GM19328 (cell line): ENCODE results near the gene NPTXR.
A peak's percentile ranks its signal among the peaks of the same experiment; 100 is the strongest.

Experiments used
- ATAC-seq: cut with Tn5 transposase; IDR thresholded peaks from one replicate; pipeline ENCODE4 v1.9.1; 2021; ENCODE audit warnings: mild to moderate bottlenecking, moderate library complexity; ENCODE audit not compliant: unreplicated experiment

NPTXR gene

GRCh38 chr22:38799265-38800002 is 44.4 kb downstream of the NPTXR start:
- ATAC-seq: no peak

- ATAC-seq: no peak
These were observed 45.3 kb downstream of the NPTXR start for GRCh38 chr22:38798496-38798895.

- no peak for ATAC-seq
These were observed 47.4 kb downstream of the NPTXR start for GRCh38 chr22:38796262-38796957.

- no peak for ATAC-seq
These were observed 48.3 kb downstream of the NPTXR start for GRCh38 chr22:38795569-38795968.

GRCh38 chr22:38793721-38794466 is 49.9 kb downstream of the NPTXR start, which contains the start of gene DNAL4:
Gene DNAL4, minus strand, starts transcription at chr22:38794143. Its CDS starts 11,412 bp downstream, at chr22:38782731.
- peak; percentile 93 for ATAC-seq

GRCh38 chr22:38793317-38793716 is 50.5 kb downstream of the NPTXR start:
- ATAC-seq: no peak

DNA sequence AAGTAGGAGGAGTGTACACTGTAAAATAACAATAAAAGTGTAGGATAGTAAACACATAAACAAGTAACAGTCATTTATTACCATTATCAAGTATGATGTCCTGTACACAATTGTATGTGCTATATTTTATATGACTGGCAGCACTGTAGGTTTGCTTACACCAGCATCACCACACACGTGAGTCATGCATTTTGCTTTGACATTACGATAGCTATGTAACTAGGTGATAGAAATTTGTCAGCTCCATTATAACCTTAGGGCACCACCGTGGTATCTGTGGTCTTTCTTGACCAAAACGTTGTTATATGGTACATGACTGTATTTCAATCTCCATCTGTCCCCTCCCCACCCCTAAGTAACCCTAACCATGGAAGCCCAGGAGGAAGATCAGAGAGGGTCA is 51.0 kb downstream of the NPTXR start:
- ATAC-seq: no peak

DNA sequence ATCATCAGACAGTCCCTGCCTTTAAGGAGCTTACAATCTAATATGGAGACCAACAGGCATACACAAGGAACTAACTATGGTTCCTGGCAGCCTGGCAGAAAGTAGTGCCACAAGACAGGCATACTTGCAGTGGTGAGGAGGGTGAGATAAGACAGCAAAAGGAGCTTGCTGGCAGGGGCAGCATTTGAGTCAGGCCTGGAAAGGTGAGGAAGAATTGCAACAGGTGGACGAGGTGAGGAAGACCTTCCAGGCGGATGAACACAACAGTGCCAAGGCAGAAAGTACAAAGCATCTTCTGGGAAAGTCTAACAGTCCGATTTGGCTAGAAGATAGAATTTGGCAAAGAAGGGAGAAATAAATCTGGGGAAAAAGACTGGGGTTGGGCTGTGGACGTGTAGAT is 54.2 kb downstream of the NPTXR start:
- no peak for ATAC-seq

- ATAC-seq: no peak
These were observed 55.0 kb downstream of the NPTXR start for GRCh38 chr22:38788846-38789245.

GRCh38 chr22:38788021-38788816 is 55.6 kb downstream of the NPTXR start:
- ATAC-seq: no peak

- ATAC-seq: no peak
These were observed 57.2 kb downstream of the NPTXR start for GRCh38 chr22:38786631-38787030.

DNA sequence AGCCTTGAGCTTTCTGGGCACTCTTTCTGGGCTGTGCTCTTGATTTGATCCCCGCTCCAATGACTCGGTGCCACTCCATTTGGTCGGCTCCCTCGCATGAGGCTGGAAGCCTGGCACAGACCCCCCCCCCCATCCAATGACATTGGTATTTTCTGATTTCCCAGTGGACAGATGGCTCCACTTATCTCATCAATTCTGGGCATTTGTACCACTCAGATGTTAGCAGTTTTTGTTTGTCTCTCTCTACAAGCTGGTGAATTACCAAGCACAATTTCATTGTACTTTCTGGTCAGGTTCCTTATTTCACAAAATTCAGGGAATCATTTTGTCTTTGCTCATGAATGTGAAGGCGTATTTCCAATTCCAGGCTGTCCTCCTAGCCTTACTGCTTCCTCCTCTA is 59.0 kb downstream of the NPTXR start:
- no peak for ATAC-seq

- no peak for ATAC-seq
These were observed 59.8 kb downstream of the NPTXR start for GRCh38 chr22:38784035-38784434.

DNA sequence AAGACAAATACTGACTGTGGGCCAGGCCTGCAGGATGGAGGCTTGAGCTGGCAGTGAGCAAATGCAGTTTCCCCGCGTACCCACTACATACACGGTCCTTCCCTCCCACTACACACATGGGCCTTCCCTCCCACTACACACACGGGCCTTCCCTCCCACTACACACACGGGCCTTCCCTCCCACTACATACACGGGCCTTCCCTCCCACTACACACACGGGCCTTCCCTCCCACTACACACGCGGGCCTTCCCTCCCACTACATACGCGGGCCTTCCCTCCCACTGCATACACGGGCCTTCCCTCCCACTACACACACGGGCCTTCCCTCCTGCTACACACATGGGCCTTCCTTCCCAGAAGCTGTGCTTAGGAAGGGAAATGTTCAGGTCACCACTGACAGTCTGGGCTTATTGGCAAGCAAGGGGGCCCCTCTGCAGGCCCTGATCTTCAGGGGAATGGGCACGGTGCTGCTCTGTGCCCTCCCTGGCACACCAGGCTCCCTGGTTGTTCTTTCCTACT is 60.7 kb downstream of the NPTXR start:
- ATAC-seq: no peak

DNA sequence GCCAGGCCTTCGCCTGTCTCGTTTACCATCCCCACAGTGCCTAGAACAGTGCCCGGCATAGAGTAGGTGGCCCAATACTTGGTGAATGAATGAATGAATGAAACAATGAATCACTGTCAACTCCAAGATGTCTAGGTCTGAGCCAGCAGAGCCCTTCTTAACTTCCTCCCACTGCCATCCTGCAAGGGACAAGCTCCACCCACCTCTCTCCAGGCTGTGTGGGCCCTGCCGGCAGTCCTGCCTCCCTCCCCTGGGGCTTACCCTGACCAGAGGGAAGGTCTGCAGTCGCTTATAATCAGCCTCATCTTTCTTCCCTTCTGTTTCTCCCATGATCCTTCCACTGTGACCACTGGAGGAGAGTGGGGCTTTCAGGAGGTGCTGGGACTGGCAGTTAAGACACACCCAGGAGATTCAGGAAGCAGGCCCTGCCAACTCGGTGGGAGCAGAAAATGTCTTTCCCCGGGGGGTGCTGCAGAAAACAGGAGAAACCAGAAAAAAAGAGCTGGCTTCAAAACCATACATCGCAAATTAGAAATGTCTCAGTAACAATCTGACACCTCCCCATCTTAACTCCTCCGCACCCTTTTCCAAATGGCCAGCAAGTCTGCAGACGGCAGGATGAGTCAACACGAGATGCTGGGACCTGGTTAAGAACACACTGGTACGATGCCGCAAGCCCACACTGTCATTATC is 61.3 kb downstream of the NPTXR start:
- no peak for ATAC-seq

GRCh38 chr22:38781033-38781432 is 62.8 kb downstream of the NPTXR start:
- ATAC-seq: no peak

- no peak for ATAC-seq
These were observed 66.6 kb downstream of the NPTXR start for GRCh38 chr22:38777087-38777671.

DNA sequence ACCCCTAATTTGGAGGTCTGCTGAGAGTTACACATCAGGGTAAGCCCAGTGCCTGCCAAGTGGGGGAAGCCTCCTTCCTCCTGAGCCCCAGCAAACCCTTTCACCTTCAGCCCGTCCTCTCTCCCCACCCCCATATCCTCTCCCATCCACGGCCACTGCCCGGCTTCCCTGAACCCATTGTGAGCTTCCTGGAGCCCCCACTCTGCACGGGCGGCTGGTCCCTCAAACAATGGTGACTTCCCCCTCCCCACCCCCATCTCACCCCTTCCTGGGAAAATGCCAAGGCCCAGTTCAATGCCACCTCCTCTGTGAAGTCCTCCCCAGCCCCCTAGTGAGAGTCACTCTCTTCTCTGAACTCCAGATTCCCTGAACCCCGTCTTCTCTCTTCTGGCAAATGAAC is 67.7 kb downstream of the NPTXR start:
- ATAC-seq: no peak

DNA sequence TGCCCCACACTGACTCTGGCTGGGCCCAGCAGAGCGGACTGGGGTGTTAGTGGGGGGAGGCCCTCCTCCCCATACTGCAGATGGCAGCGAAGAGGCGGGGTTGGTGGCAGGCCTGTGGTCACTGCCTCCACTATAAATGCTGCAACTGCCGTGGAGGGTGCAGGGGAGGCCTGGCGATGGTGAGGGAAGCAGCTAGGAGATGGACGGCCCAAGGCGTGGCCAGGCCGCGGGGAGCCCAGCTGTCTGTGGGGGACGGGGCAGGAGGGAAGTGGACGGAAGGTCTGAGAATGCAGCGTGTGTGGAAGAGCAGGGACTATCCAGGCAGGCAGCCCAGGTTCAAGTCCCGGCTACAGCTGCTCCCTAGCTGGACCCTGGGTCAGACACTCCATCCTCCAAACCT is 68.2 kb downstream of the NPTXR start:
- ATAC-seq: no peak
